Hepatocyte (in vitro differentiated cells): ENCODE results near the gene ZNF628. TPM values are rescaled to one million over a fixed set of nuclear protein-coding genes. Genes with fewer than 3 reads are reported as not detected.

Experiments
- DNase-seq: peaks from one replicate; pipeline ENCODE4 v3.0.0-alpha.2; 2016; ENCODE audit warnings: low spot score
- H2AFZ ChIP-seq: fragments of 200-600 bp; sonication (generic); 2 replicates; pipeline ENCODE4 v1.6.0; 2016; ENCODE audit warnings: antibody characterized with exemption, mild to moderate bottlenecking
- H3K27ac ChIP-seq: fragments of 200-600 bp; sonication (generic); 2 replicates; pipeline ENCODE4 v1.5.1; 2016; ENCODE audit warnings: mild to moderate bottlenecking
- H3K27me3 ChIP-seq: fragments of 200-600 bp; sonication (generic); 2 replicates; pipeline ENCODE4 v1.6.1; 2016
- H3K36me3 ChIP-seq: fragments of 200-600 bp; sonication (generic); replicated peaks from 2 replicates; pipeline ENCODE4 v1.5.1; 2016; ENCODE audit warnings: low read depth; ENCODE audit not compliant: insufficient read depth
- H3K4me1 ChIP-seq: fragments of 200-600 bp; sonication (generic); 2 replicates; pipeline ENCODE4 v1.5.1; 2016; ENCODE audit warnings: mild to moderate bottlenecking, moderate library complexity; ENCODE audit not compliant: insufficient read depth
- H3K4me2 ChIP-seq: fragments of 200-600 bp; sonication (generic); 2 replicates; pipeline ENCODE4 v1.6.0; 2016
- H3K4me3 ChIP-seq: fragments of 200-600 bp; sonication (generic); 2 replicates; pipeline ENCODE4 v1.5.1; 2016; ENCODE audit warnings: mild to moderate bottlenecking
- H3K79me2 ChIP-seq: fragments of 200-600 bp; sonication (generic); 2 replicates; pipeline ENCODE4 v1.6.0; 2017; ENCODE audit warnings: mild to moderate bottlenecking
- H3K9me2 ChIP-seq: fragments of 200-600 bp; sonication (generic); replicated peaks from 2 replicates; pipeline ENCODE4 v1.6.0; 2017; ENCODE audit warnings: mild to moderate bottlenecking; ENCODE audit not compliant: insufficient read depth
- H3K9me3 ChIP-seq: fragments of 200-600 bp; sonication (generic); 2 replicates; pipeline ENCODE4 v1.5.1; 2016; ENCODE audit warnings: low read depth, mild to moderate bottlenecking
- H4K20me1 ChIP-seq: fragments of 200-600 bp; sonication (generic); 2 replicates; pipeline ENCODE4 v1.6.0; 2016; ENCODE audit warnings: mild to moderate bottlenecking; ENCODE audit not compliant: insufficient read depth, poor library complexity, severe bottlenecking
- EZH2 ChIP-seq: fragments of 200-600 bp; sonication (generic); IDR thresholded peaks from 2 replicates; pipeline ENCODE4 v1.6.1; 2016; ENCODE audit warnings: antibody characterized with exemption, mild to moderate bottlenecking, borderline replicate concordance
- EZH2phosphoT487 ChIP-seq: fragments of 200-600 bp; sonication (generic); IDR thresholded peaks from one replicate; pipeline ENCODE4 v1.6.1; 2018; ENCODE audit warnings: antibody characterized with exemption, mild to moderate bottlenecking, low read depth, moderate library complexity; ENCODE audit not compliant: unreplicated experiment, severe bottlenecking
- WGBS: methylation state at CpG from one replicate; pipeline ENCODE4 v1.1.6; 2016; ENCODE audit warnings: low lambda C conversion rate; ENCODE audit errors: missing lambda C conversion rate; 5-methylcytosine and 5-hydroxymethylcytosine counted together
- polyA plus RNA-seq: library from polyadenylated mRNA; unstranded; fragments of >200 nt; fragmentation: Nextera tagmentation; extraction: Ambion mirVana; gene quantifications from 2 replicates; pipeline ENCODE4 v1.2.1, GENCODE V29; 2016
- total RNA-seq: library from RNA; depleted of rRNA; stranded (reverse); fragments of >200 nt; gene quantifications from 2 replicates; pipeline ENCODE4 v1.2.3, GENCODE V29; 2014
- TF ChIP-seq, protein P1 (sequence below): fragments of 200-600 bp; sonication (generic); IDR thresholded peaks from 2 replicates; pipeline ENCODE4 v1.5.1; 2016; ENCODE audit warnings: antibody characterized with exemption, mild to moderate bottlenecking; ENCODE audit not compliant: poor library complexity

ZNF628 gene
- total and polyA plus RNA-seq, 2 experiments from 2014 or later, result 1.2 to 4.7 TPM

- Histone ChIP-seq H3K27ac (no peak overlapping the region), H3K9me3 (no peaks in the 10 kb centered on the region), H3K9me2 (no peaks in the 10 kb centered on the region), H3K4me1 (peaks cover 8% of the 10 kb centered on the region), H3K27me3 (no peaks in the 10 kb centered on the region), H3K4me2 (no peak overlapping the region), H3K4me3 (no peak overlapping the region), H3K79me2 (peaks cover 6% of the 10 kb centered on the region), H3K36me3 (no peaks in the 10 kb centered on the region), H4K20me1 (peaks cover 4% of the 10 kb centered on the region), H2AFZ (no peak overlapping the region)
- TF ChIP-seq, protein P1, sequence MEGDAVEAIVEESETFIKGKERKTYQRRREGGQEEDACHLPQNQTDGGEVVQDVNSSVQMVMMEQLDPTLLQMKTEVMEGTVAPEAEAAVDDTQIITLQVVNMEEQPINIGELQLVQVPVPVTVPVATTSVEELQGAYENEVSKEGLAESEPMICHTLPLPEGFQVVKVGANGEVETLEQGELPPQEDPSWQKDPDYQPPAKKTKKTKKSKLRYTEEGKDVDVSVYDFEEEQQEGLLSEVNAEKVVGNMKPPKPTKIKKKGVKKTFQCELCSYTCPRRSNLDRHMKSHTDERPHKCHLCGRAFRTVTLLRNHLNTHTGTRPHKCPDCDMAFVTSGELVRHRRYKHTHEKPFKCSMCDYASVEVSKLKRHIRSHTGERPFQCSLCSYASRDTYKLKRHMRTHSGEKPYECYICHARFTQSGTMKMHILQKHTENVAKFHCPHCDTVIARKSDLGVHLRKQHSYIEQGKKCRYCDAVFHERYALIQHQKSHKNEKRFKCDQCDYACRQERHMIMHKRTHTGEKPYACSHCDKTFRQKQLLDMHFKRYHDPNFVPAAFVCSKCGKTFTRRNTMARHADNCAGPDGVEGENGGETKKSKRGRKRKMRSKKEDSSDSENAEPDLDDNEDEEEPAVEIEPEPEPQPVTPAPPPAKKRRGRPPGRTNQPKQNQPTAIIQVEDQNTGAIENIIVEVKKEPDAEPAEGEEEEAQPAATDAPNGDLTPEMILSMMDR, result no peak
- no peak for TF ChIP-seq EZH2phosphoT487
- TF ChIP-seq EZH2, result no peak
- WGBS, result 81% methylated on average over 23 of the region's 23 CpGs
- DNase-seq, result no peak
These were observed 12.3 kb upstream of the ZNF628 start for GRCh38 chr19:55464039-55464661.

- Histone ChIP-seq H3K36me3 (no peaks in the 10 kb centered on the region), H3K9me3 (no peaks in the 10 kb centered on the region), H3K27me3 (no peaks in the 10 kb centered on the region), H3K9me2 (no peaks in the 10 kb centered on the region), H3K4me2 (no peak within 1 kb of the TSS), H3K27ac (no peak within 1 kb of the TSS), H3K79me2 (peaks cover under 1% of the 10 kb centered on the region), H2AFZ (no peak within 1 kb of the TSS), H4K20me1 (no peaks in the 10 kb centered on the region), H3K4me1 (peaks cover 6% of the 10 kb centered on the region), H3K4me3 (no peak within 1 kb of the TSS)
- whole genome bisulfite sequencing, result 76% methylated on average over 12 of the region's 14 CpGs
- no peak for DNase-seq
- TF ChIP-seq, protein P1, result no peak
- TF ChIP-seq EZH2 (no peak), EZH2phosphoT487 (no peak)
These were observed 11.8 kb upstream of the ZNF628 start, which contains the start of gene C19orf85 for GRCh38 chr19:55464662-55465054. C19orf85 (minus strand) TSS chr19:55464751; CDS start chr19:55464554, 197 bp downstream.

- Histone ChIP-seq H3K27me3 (no peaks in the 10 kb centered on the region), H3K4me2 (no peak overlapping the region), H3K79me2 (no peaks in the 10 kb centered on the region), H3K9me3 (no peaks in the 10 kb centered on the region), H3K4me3 (no peak overlapping the region), H3K36me3 (no peaks in the 10 kb centered on the region), H4K20me1 (no peaks in the 10 kb centered on the region), H2AFZ (no peak overlapping the region), H3K27ac (no peak overlapping the region), H3K9me2 (no peaks in the 10 kb centered on the region), H3K4me1 (peaks cover 4% of the 10 kb centered on the region)
- no peak for DNase-seq
- TF ChIP-seq, protein P1, result no peak
- TF ChIP-seq EZH2 (no peak), EZH2phosphoT487 (no peak)
- 88% methylated on average over 11 of the region's 11 CpGs for WGBS
These were observed 10.8 kb upstream of the ZNF628 start for GRCh38 chr19:55465460-55466240.
